Chondrocyte (in vitro differentiated cells): Measurements from ENCODE around the gene FBXL7. TPM values are rescaled to one million over a fixed set of nuclear protein-coding genes. Genes with fewer than 3 reads are reported as not detected.

Experiments
- DNase-seq: peaks from one replicate; pipeline ENCODE4 v3.0.0; 2021; ENCODE audit warnings: mixed read lengths, low spot score
- H3K27ac Mint-ChIP-seq: one replicate; pipeline ENCODE4 v1.8.0; 2021; ENCODE audit warnings: mild to moderate bottlenecking, moderate library complexity, mixed read lengths; ENCODE audit not compliant: unreplicated experiment
- H3K27me3 Mint-ChIP-seq: 2 replicates; pipeline ENCODE4 v1.8.0; 2021; ENCODE audit warnings: low read depth, mixed read lengths
- H3K36me3 Mint-ChIP-seq: 2 replicates; pipeline ENCODE4 v1.8.0; 2021; ENCODE audit warnings: low read depth, mixed read lengths
- H3K4me1 Mint-ChIP-seq: 2 replicates; pipeline ENCODE4 v1.8.0; 2021; ENCODE audit warnings: low read depth, mild to moderate bottlenecking, mixed read lengths
- H3K4me3 Mint-ChIP-seq: one replicate; pipeline ENCODE4 v1.8.0; 2021; ENCODE audit warnings: mild to moderate bottlenecking, moderate library complexity, mixed read lengths; ENCODE audit not compliant: unreplicated experiment
- H3K9me3 Mint-ChIP-seq: 2 replicates; pipeline ENCODE4 v1.8.0; 2021; ENCODE audit warnings: low read depth, mixed read lengths
- CTCF ChIP-seq: fragments of 200-600 bp; sonication (generic); IDR thresholded peaks from 2 replicates; pipeline ENCODE4 v1.5.0; 2021; ENCODE audit warnings: antibody characterized with exemption, mild to moderate bottlenecking, moderate library complexity
- total RNA-seq: library from RNA; stranded (reverse); gene quantifications from 3 replicates; pipeline ENCODE4 v1.2.1, GENCODE V29; 2021

Gene FBXL7
- total RNA-seq, 1 donor from 2014 or later = 32.6 TPM

GRCh38 chr5:15545082-15545481, 45.1 kb downstream of the FBXL7 start:
- Mint-ChIP-seq H3K27ac (no peak overlapping the region), H3K36me3 (no peaks in the 10 kb centered on the region)
- no peak for DNase-seq

GRCh38 chr5:15547261-15547839, 47.4 kb downstream of the FBXL7 start:
- Mint-ChIP-seq H3K36me3 (no peaks in the 10 kb centered on the region), H3K9me3 (no peaks in the 10 kb centered on the region), H3K4me1 (peaks cover 30% of the 10 kb centered on the region), H3K4me3 (no peak overlapping the region), H3K27me3 (no peaks in the 10 kb centered on the region), H3K27ac (no peak overlapping the region)
- TF ChIP-seq CTCF = no peak
- no peak for DNase-seq

More at GRCh38 chr5:15545082-15545481, 45.1 kb downstream of the FBXL7 start:
- Mint-ChIP-seq H3K9me3 (no peaks in the 10 kb centered on the region), H3K4me1 (peaks cover 17% of the 10 kb centered on the region), H3K4me3 (no peak overlapping the region), H3K27me3 (no peaks in the 10 kb centered on the region)
- no peak for TF ChIP-seq CTCF

- Mint-ChIP-seq H3K9me3 (no peaks in the 10 kb centered on the region), H3K36me3 (no peaks in the 10 kb centered on the region), H3K27ac (no peak overlapping the region), H3K4me1 (peaks cover 26% of the 10 kb centered on the region), H3K4me3 (no peak overlapping the region), H3K27me3 (no peaks in the 10 kb centered on the region)
- TF ChIP-seq CTCF = no peak
- DNase-seq = no peak
These were observed 50.0 kb downstream of the FBXL7 start for GRCh38 chr5:15549961-15550360.

- Mint-ChIP-seq H3K27me3 (no peaks in the 10 kb centered on the region), H3K4me3 (no peak overlapping the region), H3K4me1 (peaks cover 29% of the 10 kb centered on the region), H3K36me3 (no peaks in the 10 kb centered on the region), H3K9me3 (no peaks in the 10 kb centered on the region), H3K27ac (no peak overlapping the region)
- TF ChIP-seq CTCF = no peak
- no peak for DNase-seq
These were observed 50.6 kb downstream of the FBXL7 start for GRCh38 chr5:15550502-15551112.

GRCh38 chr5:15551113-15551504, 51.1 kb downstream of the FBXL7 start:
- no peak for DNase-seq
- no peaks in the 10 kb centered on the region for H3K27me3 Mint-ChIP-seq
- peaks cover 29% of the 10 kb centered on the region for H3K4me1 Mint-ChIP-seq
- TF ChIP-seq CTCF = no peak
- no peaks in the 10 kb centered on the region for H3K36me3 Mint-ChIP-seq
- no peak overlapping the region for H3K27ac Mint-ChIP-seq
- no peak overlapping the region for H3K4me3 Mint-ChIP-seq
- no peaks in the 10 kb centered on the region for H3K9me3 Mint-ChIP-seq
